Measurements from ENCODE around the gene ETS1. TPM values are rescaled to one million over a fixed set of nuclear protein-coding genes. Genes with fewer than 3 reads are reported as not detected.

ETS1 gene
- total RNA-seq, 1 experiment from 2014 or later, result 29.9 TPM

GRCh38 chr11:128615612-128616011 lies 28.3 kb upstream of the ETS1 start:
- Histone ChIP-seq H3K4me2 (ENCODE audit: insufficient read depth, insufficient read length, low read length) (no peak overlapping the region), H4K5ac (ENCODE audit: insufficient read length, low read depth, low read length) (no peak overlapping the region), H2BK120ac (ENCODE audit: low read depth, low read length, poor library complexity, severe bottlenecking) (no peak overlapping the region), H2BK5ac (ENCODE audit: insufficient read length, low read length) (no peak overlapping the region), H3T11ph (ENCODE audit: low read length) (no peak overlapping the region), H3K23me2 (ENCODE audit: insufficient read length, low read depth, low read length, poor library complexity, severe bottlenecking) (no peaks in the 10 kb centered on the region), H3K56ac (ENCODE audit: insufficient read length, low read depth, low read length) (no peak overlapping the region), H3K4ac (ENCODE audit: low read depth, low read length) (no peak overlapping the region), H3K9ac (ENCODE audit: extremely low read depth, insufficient read length, low read length) (no peak overlapping the region), H2BK15ac (ENCODE audit: low read depth, low read length) (no peak overlapping the region), H2BK20ac (ENCODE audit: low read depth, low read length, poor library complexity, severe bottlenecking) (no peak overlapping the region), H3K14ac (ENCODE audit: insufficient read depth, low read length) (no peak overlapping the region), H3K27ac (ENCODE audit: insufficient read length, low read depth, low read length) (no peak overlapping the region), H2BK12ac (ENCODE audit: insufficient read length, low read depth, low read length) (no peak overlapping the region), H3K4me1 (ENCODE audit: insufficient read depth, low read length) (no peaks in the 10 kb centered on the region; the same call in 1 of the 2 replicates), H3K9me3 (ENCODE audit: control insufficient read depth, low read depth, low read length) (no peaks in the 10 kb centered on the region), H4K20me1 (ENCODE audit: control insufficient read depth, insufficient read depth, insufficient read length) (no peaks in the 10 kb centered on the region), H3K23ac (ENCODE audit: insufficient read length, low read depth, low read length) (no peak overlapping the region), H4K91ac (ENCODE audit: insufficient read length, low read depth, low read length) (no peak overlapping the region), H4K8ac (replicated peaks; ENCODE audit: insufficient read length, low read depth, low read length) (no peak overlapping the region), H2AFZ (ENCODE audit: low read length) (no peak overlapping the region), H3K79me2 (ENCODE audit: insufficient read depth, low read length) (no peaks in the 10 kb centered on the region), H3K27me3 (ENCODE audit: insufficient read depth, low read length) (no peaks in the 10 kb centered on the region; the same call in 1 of the 2 replicates), H3K18ac (ENCODE audit: insufficient read length, low read depth, low read length) (no peak overlapping the region), H2AK5ac (ENCODE audit: insufficient read length, low read length) (no peak overlapping the region), H3K79me1 (ENCODE audit: insufficient read depth, low read depth, low read length, poor library complexity, severe bottlenecking) (no peaks in the 10 kb centered on the region)
- Mint-ChIP-seq H3K27me3 (ENCODE audit: low read depth) (peaks cover 71% of the 10 kb centered on the region), H3K4me1 (peaks cover 16 to 24% of the 10 kb centered on the region in 2 experiments), H3K27ac (no peak overlapping the region; a peak in 1 of 7 replicates), H3K4me3 (no peak overlapping the region), H3K36me3 (ENCODE audit: insufficient read depth in 1 of 3, low read depth in 3 of 3) (no peaks in the 10 kb centered on the region; a peak in 1 of 7 replicates), H3K9me3 (no peaks in the 10 kb centered on the region)
- DNase-seq, result no peak
- WGBS (ENCODE audit: extremely low coverage, insufficient read length, low lambda C conversion rate), result no CpG with 5 or more reads among the region's 7 CpGs
- no peak for TF ChIP-seq CTCF (conservative IDR thresholded peaks at IDR 0.05)

Measured in H9 (cell line).